HepG2 (cell line): ENCODE data around the gene ATAD3A. TPM values are rescaled to one million over a fixed set of nuclear protein-coding genes. Genes with fewer than 3 reads are reported as not detected.

Experiments used
- ATAC-seq: fragments of 200-7000 bp; cut with Tn5 transposase; 3 replicates; pipeline ENCODE4 v1.9.1; 2020; ENCODE audit warnings: mild to moderate bottlenecking, moderate library complexity
- BruUV-seq: library from RNA; stranded (reverse); fragments of 400-500 nt; replicated peaks from 2 replicates; lab custom pipeline; 2021; lab: Mats Ljungman, UMichigan
- CTCF ChIA-PET: fragments of 300-600 bp; formaldehyde crosslinking; extraction: SDS; loops from one replicate; lab custom pipeline; 2021; ENCODE audit warnings: low total read pairs, inconsistent platforms, low intra/inter-chr PET ratio; lab: Yijun Ruan, JAX
- POLR2A ChIA-PET: fragments of 350-600 bp; sonication (Branson Sonifier 250); formaldehyde crosslinking; loops from one replicate; lab custom pipeline; 2020; ENCODE audit warnings: antibody characterized with exemption, inconsistent platforms; lab: Yijun Ruan, JAX
- DNase-seq: peaks from one replicate; pipeline ENCODE4 v3.0.0-alpha.2; 2015; ENCODE audit warnings: low spot score
- FAIRE-seq: peaks from 3 replicates; lab custom pipeline; 2011; peaks lifted over from hg19 to GRCh38; lab: Jason Lieb, UNC
- H2AFZ ChIP-seq: one replicate; pipeline ENCODE4 v1.6.1; 2011; ENCODE audit warnings: low read length, inconsistent platforms
- H3K27ac ChIP-seq: fragments of 300-600 bp; 3 replicates; pipeline ENCODE4 v1.8.0; 2011; ENCODE audit warnings: mixed run types, mild to moderate bottlenecking, mixed read lengths, low read length, inconsistent platforms; ENCODE audit not compliant: insufficient read depth; ENCODE audit errors: extremely low read length
- H3K27me3 ChIP-seq, 2 experiments: fragments of 200-600 bp in 1 of 2; 2 replicates in 1 of 2; 3 replicates in 1 of 2; pipeline versions ENCODE4 v1.6.0 to v1.8.0; 2011; ENCODE audit warnings: low read length in 2 of 2, mild to moderate bottlenecking in 2 of 2, moderate library complexity in 2 of 2, inconsistent platforms in 1 of 2; ENCODE audit not compliant: insufficient read depth in 2 of 2, control insufficient read depth in 1 of 2
- H3K36me3 ChIP-seq, 2 experiments: fragments of 200-600 bp in 1 of 2; replicated peaks in 1 of 2; 2 replicates in 1 of 2; 3 replicates in 1 of 2; pipeline versions ENCODE4 v1.5.1 to v1.8.0; 2011; ENCODE audit warnings: low read length in 2 of 2, inconsistent platforms in 1 of 2; ENCODE audit not compliant: insufficient read depth in 2 of 2, control insufficient read depth in 1 of 2
- H3K4me1 ChIP-seq: 2 replicates; pipeline ENCODE4 v1.5.1; 2012; ENCODE audit warnings: low read length, inconsistent platforms; ENCODE audit not compliant: insufficient read depth
- H3K4me2 ChIP-seq: 2 replicates; pipeline ENCODE4 v1.6.0; 2011; ENCODE audit warnings: low read depth, low read length, inconsistent platforms
- H3K4me3 ChIP-seq, 3 experiments: fragments of 200-600 bp in 1 of 3; sonication (generic), shearing (Covaris generic) in 1 of 3; replicated peaks in 1 of 3; 2 replicates each; pipeline ENCODE4 v1.5.1; 2011 to 2016; ENCODE audit warnings: low read length in 3 of 3, inconsistent platforms in 2 of 3, low read depth in 2 of 3, mild to moderate bottlenecking in 2 of 3, control low read depth in 1 of 3, mixed read lengths in 1 of 3; ENCODE audit not compliant: insufficient read depth in 1 of 3
- H3K79me2 ChIP-seq: one replicate; pipeline ENCODE4 v1.6.1; 2011; ENCODE audit warnings: low read length, inconsistent platforms; ENCODE audit not compliant: insufficient read depth
- H3K9ac ChIP-seq: 2 replicates; pipeline ENCODE4 v1.6.0; 2011; ENCODE audit warnings: mild to moderate bottlenecking, low read depth, low read length, inconsistent platforms; ENCODE audit not compliant: insufficient read depth
- H3K9me3 ChIP-seq: 2 replicates; pipeline ENCODE4 v1.5.1; 2012; ENCODE audit warnings: mild to moderate bottlenecking, low read length
- H4K20me1 ChIP-seq: 2 replicates; pipeline ENCODE4 v1.6.0; 2011; ENCODE audit warnings: inconsistent platforms, mild to moderate bottlenecking, low read length, moderate library complexity; ENCODE audit not compliant: insufficient read depth
- FOXK2 ChIP-seq: fragments of 450-650 bp; IDR thresholded peaks from 2 replicates; pipeline ENCODE4 v1.6.1; 2016
- FOXM1 ChIP-seq: sonication (generic); formaldehyde crosslinking; IDR thresholded peaks from 2 replicates; pipeline ENCODE4 v1.5.0; 2020; ENCODE audit warnings: missing genetic modification reagents
- PLRG1 ChIP-seq: fragments of 450-650 bp; conservative IDR thresholded peaks from 2 replicates; pipeline ENCODE4 v1.6.1; 2016
- PTBP1 ChIP-seq: fragments of 200-400 bp; formaldehyde crosslinking; IDR thresholded peaks from 2 replicates; pipeline ENCODE4 v1.6.1; 2018; ENCODE audit warnings: low read length, low read depth; ENCODE audit not compliant: poor library complexity, severe bottlenecking
- RORA ChIP-seq: sonication (generic); formaldehyde crosslinking; IDR thresholded peaks from 2 replicates; pipeline ENCODE4 v1.5.0; 2020; ENCODE audit warnings: mild to moderate bottlenecking, missing genetic modification reagents, moderate library complexity
- ZBTB7B ChIP-seq: sonication (generic); formaldehyde crosslinking; IDR thresholded peaks from 2 replicates; pipeline ENCODE4 v1.4.0; 2020; ENCODE audit warnings: missing genetic modification reagents
- ZNF446 ChIP-seq: sonication (generic); formaldehyde crosslinking; IDR thresholded peaks from 2 replicates; pipeline ENCODE4 v1.5.0; 2020; ENCODE audit warnings: mild to moderate bottlenecking, missing genetic modification reagents
- ZNF543 ChIP-seq: sonication (generic); formaldehyde crosslinking; IDR thresholded peaks from 2 replicates; pipeline ENCODE4 v1.4.0; 2020; ENCODE audit warnings: mild to moderate bottlenecking, missing genetic modification reagents
- ZNF768 ChIP-seq: sonication (generic); formaldehyde crosslinking; IDR thresholded peaks from 2 replicates; pipeline ENCODE4 v1.4.0; 2020; ENCODE audit warnings: missing genetic modification reagents
- ZNF773 ChIP-seq: sonication (generic); formaldehyde crosslinking; IDR thresholded peaks from 2 replicates; pipeline ENCODE4 v1.4.0; 2020; ENCODE audit warnings: missing genetic modification reagents, borderline replicate concordance
- ZNF839 ChIP-seq: sonication (generic); formaldehyde crosslinking; IDR thresholded peaks from 2 replicates; pipeline ENCODE4 v1.4.0; 2020; ENCODE audit warnings: missing genetic modification reagents, mild to moderate bottlenecking, borderline replicate concordance
- WGBS: methylation state at CpG from one replicate; pipeline ENCODE4 v1.1.6; 2017; ENCODE audit warnings: low lambda C conversion rate; 5-methylcytosine and 5-hydroxymethylcytosine counted together
- in situ Hi-C: cut with HindIII; loops from 2 replicates; pipeline ENCODE4 v1.10.0; 2017; ENCODE audit warnings: low pct_unique_long_range_greater_than_20kb; ENCODE audit not compliant: extremely low pct_ligation_motif_present
- intact Hi-C: fragments of 100-400 bp; cut with micrococcal nuclease; formaldehyde crosslinking; loops from one replicate; pipeline ENCODE4 v1.10.0; 2022; ENCODE audit not compliant: unreplicated experiment
- polyA plus RNA-seq, 8 experiments: library from polyadenylated mRNA; depleted of rRNA in 3 of 8; stranded (reverse) in 7 of 8; unstranded in 1 of 8; fragments of >200 nt; fragmentation: Illumina TruSeq in 4 of 8; extraction: Trizol in 4 of 8; gene quantifications; 2 replicates each; pipeline versions ENCODE4 v1.2.1 to v1.2.3, GENCODE V29; 2011 to 2016; ENCODE audit warnings: low read depth in 4 of 8, missing spikeins in 1 of 8, mixed read lengths in 1 of 8; ENCODE audit not compliant: insufficient read depth in 1 of 8
- total RNA-seq, 5 experiments: library from RNA; depleted of rRNA; stranded (reverse); fragments of >200 nt; fragmentation: Illumina TruSeq; extraction: Trizol; gene quantifications; 2 replicates each; pipeline ENCODE4 v1.2.3, GENCODE V29; 2016; ENCODE audit warnings: low read depth in 1 of 5
- TF ChIP-seq, protein P1 (sequence below): sonication (generic); formaldehyde crosslinking; IDR thresholded peaks from 2 replicates; pipeline ENCODE4 v1.4.0; 2020; ENCODE audit warnings: missing genetic modification reagents
- TF ChIP-seq, protein P2 (sequence below): sonication (generic); formaldehyde crosslinking; IDR thresholded peaks from 2 replicates; pipeline ENCODE4 v1.4.0; 2020; ENCODE audit warnings: missing genetic modification reagents
- TF ChIP-seq, protein P3 (sequence below): IDR thresholded peaks from 2 replicates; pipeline ENCODE4 v1.6.1; 2018; ENCODE audit warnings: missing genetic modification reagents, mild to moderate bottlenecking, missing compliant biosample characterization

Gene ATAD3A
- total and polyA plus RNA-seq, 2 of the 13 experiments (the other 11 are each of a cell fraction or from before 2014, with no cell fraction given) = 10.6 to 49.0 TPM

DNA sequence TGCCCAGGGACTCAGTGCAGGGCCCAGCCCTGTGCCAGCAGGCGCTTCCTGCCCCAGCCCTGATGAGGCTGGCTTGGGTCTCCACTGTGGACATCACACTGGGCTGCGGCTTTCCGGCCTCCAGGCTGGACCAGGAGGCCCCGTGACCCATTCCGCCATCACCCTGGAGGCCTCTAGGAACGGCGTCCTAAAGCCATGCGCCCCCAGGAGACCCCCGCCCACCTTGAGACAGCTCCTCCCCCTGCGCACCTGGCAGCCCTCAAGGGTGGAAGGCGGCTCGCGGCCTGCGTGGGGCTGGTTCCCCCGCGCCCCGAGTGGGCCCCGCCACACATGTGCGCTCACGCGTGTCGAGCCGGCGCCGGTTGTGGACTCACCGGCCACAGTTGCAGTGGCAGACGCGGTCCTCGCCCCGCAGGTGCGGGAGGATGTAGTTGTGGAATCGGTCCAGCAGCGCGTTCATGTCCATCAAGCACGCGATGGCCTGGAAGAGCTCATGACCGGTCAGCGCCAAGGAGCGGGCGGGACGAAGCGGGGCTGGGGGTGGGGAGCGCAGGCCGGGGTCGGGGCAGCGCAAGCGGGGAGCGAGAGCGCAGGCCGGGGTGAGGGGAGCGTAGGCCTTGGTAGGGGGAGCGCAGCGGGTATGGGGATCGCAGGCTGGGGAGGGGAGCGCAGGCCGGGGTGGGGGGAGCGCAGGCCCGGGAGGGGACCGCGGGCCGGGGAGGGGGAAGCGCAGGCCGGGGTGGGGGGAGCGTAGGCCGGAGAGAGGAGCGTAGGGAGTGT is 27.5 kb downstream of the ATAD3A start (continued):
- TF ChIP-seq, protein P1, sequence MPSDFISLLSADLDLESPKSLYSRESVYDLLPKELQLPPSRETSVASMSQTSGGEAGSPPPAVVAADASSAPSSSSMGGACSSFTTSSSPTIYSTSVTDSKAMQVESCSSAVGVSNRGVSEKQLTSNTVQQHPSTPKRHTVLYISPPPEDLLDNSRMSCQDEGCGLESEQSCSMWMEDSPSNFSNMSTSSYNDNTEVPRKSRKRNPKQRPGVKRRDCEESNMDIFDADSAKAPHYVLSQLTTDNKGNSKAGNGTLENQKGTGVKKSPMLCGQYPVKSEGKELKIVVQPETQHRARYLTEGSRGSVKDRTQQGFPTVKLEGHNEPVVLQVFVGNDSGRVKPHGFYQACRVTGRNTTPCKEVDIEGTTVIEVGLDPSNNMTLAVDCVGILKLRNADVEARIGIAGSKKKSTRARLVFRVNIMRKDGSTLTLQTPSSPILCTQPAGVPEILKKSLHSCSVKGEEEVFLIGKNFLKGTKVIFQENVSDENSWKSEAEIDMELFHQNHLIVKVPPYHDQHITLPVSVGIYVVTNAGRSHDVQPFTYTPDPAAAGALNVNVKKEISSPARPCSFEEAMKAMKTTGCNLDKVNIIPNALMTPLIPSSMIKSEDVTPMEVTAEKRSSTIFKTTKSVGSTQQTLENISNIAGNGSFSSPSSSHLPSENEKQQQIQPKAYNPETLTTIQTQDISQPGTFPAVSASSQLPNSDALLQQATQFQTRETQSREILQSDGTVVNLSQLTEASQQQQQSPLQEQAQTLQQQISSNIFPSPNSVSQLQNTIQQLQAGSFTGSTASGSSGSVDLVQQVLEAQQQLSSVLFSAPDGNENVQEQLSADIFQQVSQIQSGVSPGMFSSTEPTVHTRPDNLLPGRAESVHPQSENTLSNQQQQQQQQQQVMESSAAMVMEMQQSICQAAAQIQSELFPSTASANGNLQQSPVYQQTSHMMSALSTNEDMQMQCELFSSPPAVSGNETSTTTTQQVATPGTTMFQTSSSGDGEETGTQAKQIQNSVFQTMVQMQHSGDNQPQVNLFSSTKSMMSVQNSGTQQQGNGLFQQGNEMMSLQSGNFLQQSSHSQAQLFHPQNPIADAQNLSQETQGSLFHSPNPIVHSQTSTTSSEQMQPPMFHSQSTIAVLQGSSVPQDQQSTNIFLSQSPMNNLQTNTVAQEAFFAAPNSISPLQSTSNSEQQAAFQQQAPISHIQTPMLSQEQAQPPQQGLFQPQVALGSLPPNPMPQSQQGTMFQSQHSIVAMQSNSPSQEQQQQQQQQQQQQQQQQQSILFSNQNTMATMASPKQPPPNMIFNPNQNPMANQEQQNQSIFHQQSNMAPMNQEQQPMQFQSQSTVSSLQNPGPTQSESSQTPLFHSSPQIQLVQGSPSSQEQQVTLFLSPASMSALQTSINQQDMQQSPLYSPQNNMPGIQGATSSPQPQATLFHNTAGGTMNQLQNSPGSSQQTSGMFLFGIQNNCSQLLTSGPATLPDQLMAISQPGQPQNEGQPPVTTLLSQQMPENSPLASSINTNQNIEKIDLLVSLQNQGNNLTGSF (CRISPR knock-in tag) = no peak

DNA sequence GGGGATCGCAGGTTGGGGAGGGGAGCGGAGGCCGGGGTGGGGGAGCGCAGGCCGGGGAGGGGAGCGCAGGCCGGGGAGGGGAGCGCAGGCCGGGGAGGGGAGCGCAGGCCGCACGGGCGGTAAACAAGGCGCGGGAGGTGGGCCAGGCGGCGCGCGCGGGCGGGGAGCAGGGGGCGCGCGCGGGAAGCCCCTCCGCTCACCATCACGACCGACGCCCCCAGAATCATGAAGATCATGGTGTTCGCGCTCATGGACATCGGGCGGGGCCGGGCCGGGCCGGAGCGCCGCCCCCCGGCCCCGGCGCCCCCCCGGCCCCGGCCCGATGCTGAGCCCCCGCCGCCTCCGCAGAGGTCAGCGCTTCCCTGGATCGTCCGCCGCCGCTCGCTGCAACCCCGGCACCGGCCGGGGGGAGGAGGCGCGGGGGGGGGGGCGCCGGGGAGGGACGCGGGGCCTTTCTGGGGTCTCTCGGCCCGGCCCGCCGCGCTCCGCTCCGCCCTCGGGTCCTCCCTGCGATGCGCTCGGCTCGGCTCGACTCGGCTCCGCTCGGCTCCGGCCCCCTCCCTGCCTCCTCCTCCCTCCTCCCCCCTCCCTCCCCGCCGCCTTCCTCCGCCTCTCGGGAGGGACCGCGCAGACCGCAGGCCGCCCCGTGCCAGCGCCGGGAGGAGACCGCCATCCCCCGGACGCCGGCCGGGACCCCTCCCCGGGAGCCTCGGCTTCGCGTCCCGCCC is 28.3 kb downstream of the ATAD3A start, which contains the start of gene TMEM240:
Gene TMEM240 (minus strand): TSS at position 535 of the 728 bp plus-strand sequence. CDS start 278 bp downstream, at position 257.
- Histone ChIP-seq H2AFZ (no peak within 1 kb of the TSS), H3K27ac (no peak within 1 kb of the TSS), H3K27me3 (no peaks in the 10 kb centered on the region), H3K4me3 (no peak within 1 kb of the TSS), H3K9ac (no peak within 1 kb of the TSS), H4K20me1 (no peaks in the 10 kb centered on the region), H3K9me3 (no peaks in the 10 kb centered on the region), H3K4me1 (no peaks in the 10 kb centered on the region), H3K79me2 (no peaks in the 10 kb centered on the region), H3K36me3 (peaks cover 5 to 14% of the 10 kb centered on the region in 2 experiments; a peak in 4 of 5 replicates), H3K4me2 (no peak within 1 kb of the TSS)
- FAIRE-seq (no peak), DNase-seq (no peak), ATAC-seq (no peak)
- intact Hi-C loops (no loop called here), in situ Hi-C loops (no loop called here)
- ChIA-PET POLR2A (no interaction called here), CTCF (no interaction called here)
- 97% methylated on average over 89 of the region's 100 CpGs for WGBS
- BruUV-seq = no TSS peak
- TF ChIP-seq FOXM1 (CRISPR knock-in tag) (no peak), ZNF446 (CRISPR knock-in tag) (no peak), RORA (CRISPR knock-in tag) (no peak), ZBTB7B (CRISPR knock-in tag) (no peak), ZNF768 (CRISPR knock-in tag) (no peak), FOXK2 (no peak), ZNF839 (CRISPR knock-in tag) (no peak), PLRG1 (no peak), ZNF543 (CRISPR knock-in tag) (no peak), PTBP1 (no peak), ZNF773 (CRISPR knock-in tag) (no peak)
- TF ChIP-seq, protein P2, sequence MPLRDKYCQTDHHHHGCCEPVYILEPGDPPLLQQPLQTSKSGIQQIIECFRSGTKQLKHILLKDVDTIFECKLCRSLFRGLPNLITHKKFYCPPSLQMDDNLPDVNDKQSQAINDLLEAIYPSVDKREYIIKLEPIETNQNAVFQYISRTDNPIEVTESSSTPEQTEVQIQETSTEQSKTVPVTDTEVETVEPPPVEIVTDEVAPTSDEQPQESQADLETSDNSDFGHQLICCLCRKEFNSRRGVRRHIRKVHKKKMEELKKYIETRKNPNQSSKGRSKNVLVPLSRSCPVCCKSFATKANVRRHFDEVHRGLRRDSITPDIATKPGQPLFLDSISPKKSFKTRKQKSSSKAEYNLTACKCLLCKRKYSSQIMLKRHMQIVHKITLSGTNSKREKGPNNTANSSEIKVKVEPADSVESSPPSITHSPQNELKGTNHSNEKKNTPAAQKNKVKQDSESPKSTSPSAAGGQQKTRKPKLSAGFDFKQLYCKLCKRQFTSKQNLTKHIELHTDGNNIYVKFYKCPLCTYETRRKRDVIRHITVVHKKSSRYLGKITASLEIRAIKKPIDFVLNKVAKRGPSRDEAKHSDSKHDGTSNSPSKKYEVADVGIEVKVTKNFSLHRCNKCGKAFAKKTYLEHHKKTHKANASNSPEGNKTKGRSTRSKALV (CRISPR knock-in tag) = no peak
- TF ChIP-seq, protein P3, sequence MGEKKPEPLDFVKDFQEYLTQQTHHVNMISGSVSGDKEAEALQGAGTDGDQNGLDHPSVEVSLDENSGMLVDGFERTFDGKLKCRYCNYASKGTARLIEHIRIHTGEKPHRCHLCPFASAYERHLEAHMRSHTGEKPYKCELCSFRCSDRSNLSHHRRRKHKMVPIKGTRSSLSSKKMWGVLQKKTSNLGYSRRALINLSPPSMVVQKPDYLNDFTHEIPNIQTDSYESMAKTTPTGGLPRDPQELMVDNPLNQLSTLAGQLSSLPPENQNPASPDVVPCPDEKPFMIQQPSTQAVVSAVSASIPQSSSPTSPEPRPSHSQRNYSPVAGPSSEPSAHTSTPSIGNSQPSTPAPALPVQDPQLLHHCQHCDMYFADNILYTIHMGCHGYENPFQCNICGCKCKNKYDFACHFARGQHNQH (CRISPR knock-in tag) = no peak
